ENCODE measurements around the gene CALCA.

GRCh38 chr11:14956111-14956510 lies 16.0 kb downstream of the CALCA start:
- TF ChIP-seq, protein P1, sequence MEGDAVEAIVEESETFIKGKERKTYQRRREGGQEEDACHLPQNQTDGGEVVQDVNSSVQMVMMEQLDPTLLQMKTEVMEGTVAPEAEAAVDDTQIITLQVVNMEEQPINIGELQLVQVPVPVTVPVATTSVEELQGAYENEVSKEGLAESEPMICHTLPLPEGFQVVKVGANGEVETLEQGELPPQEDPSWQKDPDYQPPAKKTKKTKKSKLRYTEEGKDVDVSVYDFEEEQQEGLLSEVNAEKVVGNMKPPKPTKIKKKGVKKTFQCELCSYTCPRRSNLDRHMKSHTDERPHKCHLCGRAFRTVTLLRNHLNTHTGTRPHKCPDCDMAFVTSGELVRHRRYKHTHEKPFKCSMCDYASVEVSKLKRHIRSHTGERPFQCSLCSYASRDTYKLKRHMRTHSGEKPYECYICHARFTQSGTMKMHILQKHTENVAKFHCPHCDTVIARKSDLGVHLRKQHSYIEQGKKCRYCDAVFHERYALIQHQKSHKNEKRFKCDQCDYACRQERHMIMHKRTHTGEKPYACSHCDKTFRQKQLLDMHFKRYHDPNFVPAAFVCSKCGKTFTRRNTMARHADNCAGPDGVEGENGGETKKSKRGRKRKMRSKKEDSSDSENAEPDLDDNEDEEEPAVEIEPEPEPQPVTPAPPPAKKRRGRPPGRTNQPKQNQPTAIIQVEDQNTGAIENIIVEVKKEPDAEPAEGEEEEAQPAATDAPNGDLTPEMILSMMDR (IDR thresholded peaks at IDR 0.05; ENCODE audit: low read depth, low read length), result no peak
- no peak for TF ChIP-seq EZH2phosphoT487 (IDR thresholded peaks at IDR 0.05; ENCODE audit: low read depth)
